K562 (cell line): ENCODE results near the gene ACSS1.

Source experiments
- BRD4 ChIP-seq: fragments of 200-600 bp; sonication (generic); IDR thresholded peaks from 2 replicates; pipeline ENCODE4 v1.6.1; 2017; ENCODE audit warnings: inconsistent platforms
- CBFA2T3 ChIP-seq: fragments of 450-650 bp; IDR thresholded peaks from 2 replicates; pipeline ENCODE4 v1.6.1; 2017
- HDAC6 ChIP-seq: IDR thresholded peaks from 2 replicates; pipeline ENCODE4 v1.6.1; 2012; ENCODE audit warnings: low read depth, mild to moderate bottlenecking, control low read depth, inconsistent platforms, low read length, moderate library complexity
- KDM1A ChIP-seq, 2 experiments: fragments of 450-650 bp; IDR thresholded peaks; 2 replicates each; pipeline ENCODE4 v1.6.1; 2016; ENCODE audit warnings: mild to moderate bottlenecking in 2 of 2
- POLR2AphosphoS5 ChIP-seq: IDR thresholded peaks from 2 replicates; pipeline ENCODE4 v1.6.1; 2011; ENCODE audit warnings: mild to moderate bottlenecking, low read depth, low read length, moderate library complexity; ENCODE audit not compliant: control insufficient read depth, insufficient read depth
- SMARCB1 ChIP-seq: IDR thresholded peaks from 2 replicates; pipeline ENCODE4 v1.6.1; 2011; ENCODE audit warnings: improper control_type of control experiment, low read depth; ENCODE audit not compliant: insufficient read length
- SP2 ChIP-seq: IDR thresholded peaks from 2 replicates; pipeline ENCODE4 v1.6.1; 2011; ENCODE audit warnings: mild to moderate bottlenecking, low read depth, low read length, moderate library complexity; ENCODE audit not compliant: poor library complexity, severe bottlenecking; ENCODE audit errors: extremely low read depth
- ZNF121 ChIP-seq: sonication (generic); formaldehyde crosslinking; conservative IDR thresholded peaks from 2 replicates; pipeline ENCODE4 v1.8.0; 2022; ENCODE audit warnings: missing genetic modification reagents
- TF ChIP-seq, protein P1 (sequence below), 2 experiments: fragments of 450-650 bp; conservative IDR thresholded peaks; 2 replicates each; pipeline ENCODE4 v1.6.1; 2017; ENCODE audit warnings: mild to moderate bottlenecking in 2 of 2, moderate library complexity in 2 of 2
- TF ChIP-seq, protein P2 (sequence below), 2 experiments: IDR thresholded peaks; 2 replicates each; pipeline ENCODE4 v1.6.1; 2012; ENCODE audit warnings: improper control_type of control experiment in 2 of 2, low read depth in 2 of 2, low read length in 2 of 2, borderline replicate concordance in 1 of 2
- TF ChIP-seq, protein P3 (sequence below): IDR thresholded peaks from 2 replicates; pipeline ENCODE4 v1.6.1; 2011; ENCODE audit not compliant: insufficient read length; ENCODE audit errors: extremely low read depth
- TF ChIP-seq, protein P4 (sequence below): sonication (generic); formaldehyde crosslinking; IDR thresholded peaks from 2 replicates; pipeline ENCODE4 v1.8.1; 2023; ENCODE audit warnings: mild to moderate bottlenecking, missing genetic modification reagents

DNA sequence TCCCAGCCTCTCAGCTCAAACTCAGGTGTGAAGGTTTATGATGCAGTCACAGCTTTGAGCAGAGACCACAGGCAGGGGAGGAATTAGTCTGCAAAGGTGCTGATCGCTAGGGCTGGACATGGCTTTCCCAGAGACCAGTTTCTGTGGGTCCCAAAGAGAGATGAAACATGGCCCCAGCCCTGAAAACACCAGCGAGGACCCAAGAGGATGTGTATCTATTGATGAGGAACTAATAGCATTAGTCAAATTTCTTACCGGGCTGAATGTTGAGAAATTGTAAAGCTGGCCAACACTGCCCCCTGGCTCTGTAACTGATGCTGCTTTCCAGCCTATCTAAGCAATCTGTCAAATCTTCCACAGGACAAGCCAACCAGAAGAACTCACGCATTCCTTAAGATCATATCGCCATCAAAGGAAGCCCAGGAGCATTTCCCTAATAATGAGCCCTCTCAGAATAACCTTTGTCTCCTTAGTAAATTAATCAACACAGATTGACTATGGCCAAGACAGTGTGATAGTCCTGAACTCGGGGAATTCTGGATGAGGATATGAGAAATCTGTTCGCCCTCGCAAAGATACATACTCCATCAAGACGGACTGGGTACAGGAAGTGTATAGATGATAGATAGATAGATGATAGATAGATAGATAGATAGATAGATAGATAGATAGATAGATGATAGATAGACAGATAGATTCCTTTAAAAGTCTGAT, 7.8 kb upstream of the ACSS1 start:
- TF ChIP-seq, protein P1, sequence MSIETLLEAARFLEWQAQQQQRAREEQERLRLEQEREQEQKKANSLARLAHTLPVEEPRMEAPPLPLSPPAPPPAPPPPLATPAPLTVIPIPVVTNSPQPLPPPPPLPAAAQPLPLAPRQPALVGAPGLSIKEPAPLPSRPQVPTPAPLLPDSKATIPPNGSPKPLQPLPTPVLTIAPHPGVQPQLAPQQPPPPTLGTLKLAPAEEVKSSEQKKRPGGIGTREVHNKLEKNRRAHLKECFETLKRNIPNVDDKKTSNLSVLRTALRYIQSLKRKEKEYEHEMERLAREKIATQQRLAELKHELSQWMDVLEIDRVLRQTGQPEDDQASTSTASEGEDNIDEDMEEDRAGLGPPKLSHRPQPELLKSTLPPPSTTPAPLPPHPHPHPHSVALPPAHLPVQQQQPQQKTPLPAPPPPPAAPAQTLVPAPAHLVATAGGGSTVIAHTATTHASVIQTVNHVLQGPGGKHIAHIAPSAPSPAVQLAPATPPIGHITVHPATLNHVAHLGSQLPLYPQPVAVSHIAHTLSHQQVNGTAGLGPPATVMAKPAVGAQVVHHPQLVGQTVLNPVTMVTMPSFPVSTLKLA (conservative IDR thresholded peaks at IDR 0.05), result no peak
- TF ChIP-seq, protein P2, sequence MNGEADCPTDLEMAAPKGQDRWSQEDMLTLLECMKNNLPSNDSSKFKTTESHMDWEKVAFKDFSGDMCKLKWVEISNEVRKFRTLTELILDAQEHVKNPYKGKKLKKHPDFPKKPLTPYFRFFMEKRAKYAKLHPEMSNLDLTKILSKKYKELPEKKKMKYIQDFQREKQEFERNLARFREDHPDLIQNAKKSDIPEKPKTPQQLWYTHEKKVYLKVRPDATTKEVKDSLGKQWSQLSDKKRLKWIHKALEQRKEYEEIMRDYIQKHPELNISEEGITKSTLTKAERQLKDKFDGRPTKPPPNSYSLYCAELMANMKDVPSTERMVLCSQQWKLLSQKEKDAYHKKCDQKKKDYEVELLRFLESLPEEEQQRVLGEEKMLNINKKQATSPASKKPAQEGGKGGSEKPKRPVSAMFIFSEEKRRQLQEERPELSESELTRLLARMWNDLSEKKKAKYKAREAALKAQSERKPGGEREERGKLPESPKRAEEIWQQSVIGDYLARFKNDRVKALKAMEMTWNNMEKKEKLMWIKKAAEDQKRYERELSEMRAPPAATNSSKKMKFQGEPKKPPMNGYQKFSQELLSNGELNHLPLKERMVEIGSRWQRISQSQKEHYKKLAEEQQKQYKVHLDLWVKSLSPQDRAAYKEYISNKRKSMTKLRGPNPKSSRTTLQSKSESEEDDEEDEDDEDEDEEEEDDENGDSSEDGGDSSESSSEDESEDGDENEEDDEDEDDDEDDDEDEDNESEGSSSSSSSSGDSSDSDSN (IDR thresholded peaks at IDR 0.05; ENCODE audit: borderline replicate concordance in 1 of 2, low read depth in 2 of 2, low read length in 2 of 2), result no peak
- TF ChIP-seq ZNF121, result no peak
- TF ChIP-seq BRD4, result no peak
- no peak for TF ChIP-seq CBFA2T3
- TF ChIP-seq KDM1A (IDR thresholded peaks at IDR 0.05), result no peak
- no peak for TF ChIP-seq SMARCB1
- TF ChIP-seq, protein P3, sequence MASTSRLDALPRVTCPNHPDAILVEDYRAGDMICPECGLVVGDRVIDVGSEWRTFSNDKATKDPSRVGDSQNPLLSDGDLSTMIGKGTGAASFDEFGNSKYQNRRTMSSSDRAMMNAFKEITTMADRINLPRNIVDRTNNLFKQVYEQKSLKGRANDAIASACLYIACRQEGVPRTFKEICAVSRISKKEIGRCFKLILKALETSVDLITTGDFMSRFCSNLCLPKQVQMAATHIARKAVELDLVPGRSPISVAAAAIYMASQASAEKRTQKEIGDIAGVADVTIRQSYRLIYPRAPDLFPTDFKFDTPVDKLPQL, result no peak
- TF ChIP-seq, protein P4, sequence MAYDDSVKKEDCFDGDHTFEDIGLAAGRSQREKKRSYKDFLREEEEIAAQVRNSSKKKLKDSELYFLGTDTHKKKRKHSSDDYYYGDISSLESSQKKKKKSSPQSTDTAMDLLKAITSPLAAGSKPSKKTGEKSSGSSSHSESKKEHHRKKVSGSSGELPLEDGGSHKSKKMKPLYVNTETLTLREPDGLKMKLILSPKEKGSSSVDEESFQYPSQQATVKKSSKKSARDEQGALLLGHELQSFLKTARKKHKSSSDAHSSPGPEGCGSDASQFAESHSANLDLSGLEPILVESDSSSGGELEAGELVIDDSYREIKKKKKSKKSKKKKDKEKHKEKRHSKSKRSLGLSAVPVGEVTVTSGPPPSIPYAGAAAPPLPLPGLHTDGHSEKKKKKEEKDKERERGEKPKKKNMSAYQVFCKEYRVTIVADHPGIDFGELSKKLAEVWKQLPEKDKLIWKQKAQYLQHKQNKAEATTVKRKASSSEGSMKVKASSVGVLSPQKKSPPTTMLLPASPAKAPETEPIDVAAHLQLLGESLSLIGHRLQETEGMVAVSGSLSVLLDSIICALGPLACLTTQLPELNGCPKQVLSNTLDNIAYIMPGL (CRISPR knock-in tag), result no peak
- TF ChIP-seq SP2, result no peak
- no peak for TF ChIP-seq POLR2AphosphoS5
- no peak for TF ChIP-seq HDAC6
